Ramos (cell line): Measurements from ENCODE around the gene DMRTC1B.
"Not testable (repeated sequence)": the region's sequence is repeated elsewhere in the genome, so short reads cannot be mapped to it uniquely, and the experiment has no call there.

Experiments used
- in situ Hi-C: fragments of 300-500 bp; cut with MboI; formaldehyde crosslinking; loops from one replicate; pipeline ENCODE4 v1.14.3; 2022; ENCODE audit warnings: low sequenced_read_pairs; ENCODE audit not compliant: unreplicated experiment

The DMRTC1B gene

GRCh38 chrX:72776653-72777466 is at the start of gene DMRTC1B:
Gene DMRTC1B, plus strand, starts transcription at chrX:72776890. Its CDS starts 68,246 bp downstream, at chrX:72845136.
- in situ Hi-C loops, result not testable (repeated sequence)

- in situ Hi-C loops, result no loop called here
These were observed 48.8 kb upstream of the DMRTC1B start for GRCh38 chrX:72727846-72728245.

GRCh38 chrX:72733636-72734035 is 43.1 kb upstream of the DMRTC1B start:
- in situ Hi-C loops, result not testable (repeated sequence)

GRCh38 chrX:72735561-72735960 is 41.1 kb upstream of the DMRTC1B start:
- in situ Hi-C loops, result no loop called here

- in situ Hi-C loops, result not testable (repeated sequence)
These were observed 31.1 kb upstream of the DMRTC1B start for GRCh38 chrX:72745546-72745945.

GRCh38 chrX:72748545-72748944 is 28.1 kb upstream of the DMRTC1B start:
- in situ Hi-C loops, result not testable (repeated sequence)

- in situ Hi-C loops, result not testable (repeated sequence)
These were observed 16.2 kb upstream of the DMRTC1B start for GRCh38 chrX:72760454-72760853.

GRCh38 chrX:72777467-72777790 is 739 bp downstream of the DMRTC1B start:
- in situ Hi-C loops, result not testable (repeated sequence)

- in situ Hi-C loops, result not testable (repeated sequence)
These were observed 1.5 kb downstream of the DMRTC1B start for GRCh38 chrX:72778146-72778545.

GRCh38 chrX:72782560-72782959 is 5.9 kb downstream of the DMRTC1B start, which contains the start of gene FAM236B:
Gene FAM236B, minus strand, starts transcription at chrX:72782660. Its CDS starts 100 bp downstream, at chrX:72782560.
- in situ Hi-C loops, result not testable (repeated sequence)

- in situ Hi-C loops, result not testable (repeated sequence)
These were observed 6.8 kb downstream of the DMRTC1B start for GRCh38 chrX:72783365-72783936.

- in situ Hi-C loops, result not testable (repeated sequence)
These were observed 7.3 kb downstream of the DMRTC1B start for GRCh38 chrX:72783964-72784363.

GRCh38 chrX:72788142-72788541 is 11.5 kb downstream of the DMRTC1B start:
- in situ Hi-C loops, result not testable (repeated sequence)

GRCh38 chrX:72790390-72790789 is 13.7 kb downstream of the DMRTC1B start:
- in situ Hi-C loops, result not testable (repeated sequence)

GRCh38 chrX:72808110-72808509 is 31.4 kb downstream of the DMRTC1B start, which contains the start of gene FAM236D:
Gene FAM236D, minus strand, starts transcription at chrX:72808210. Its CDS starts 100 bp downstream, at chrX:72808110.
- in situ Hi-C loops, result not testable (repeated sequence)

GRCh38 chrX:72830701-72831100 is 54.0 kb downstream of the DMRTC1B start:
- in situ Hi-C loops, result not testable (repeated sequence)

GRCh38 chrX:72837532-72837931 is 60.8 kb downstream of the DMRTC1B start:
- in situ Hi-C loops, result not testable (repeated sequence)

GRCh38 chrX:72882898-72883297 is 106.2 kb downstream of the DMRTC1B start:
- in situ Hi-C loops, result not testable (repeated sequence)

- in situ Hi-C loops, result not testable (repeated sequence)
These were observed 113.0 kb downstream of the DMRTC1B start for GRCh38 chrX:72889740-72890139.
